HG02852 (cell line): ENCODE data around the gene TP63.
"Not testable (repeated sequence)": the region's sequence is repeated elsewhere in the genome, so short reads cannot be mapped to it uniquely, and the experiment has no call there.

Experiments
- ATAC-seq: cut with Tn5 transposase; IDR thresholded peaks from one replicate; pipeline ENCODE4 v1.9.1; 2021; ENCODE audit warnings: mild to moderate bottlenecking, moderate library complexity; ENCODE audit not compliant: unreplicated experiment

The TP63 gene

GRCh38 chr3:189631373-189631408 lies at the start of gene TP63:
Gene TP63 (plus strand): TSS chr3:189631389. CDS start chr3:189631516, 127 bp downstream.
- ATAC-seq, result no peak

GRCh38 chr3:189582179-189582578 lies 49.0 kb upstream of the TP63 start:
- no peak for ATAC-seq

GRCh38 chr3:189584645-189585044 lies 46.5 kb upstream of the TP63 start:
- ATAC-seq, result no peak

GRCh38 chr3:189586941-189587663 lies 44.1 kb upstream of the TP63 start:
- ATAC-seq, result peak; percentile 97

- ATAC-seq, result no peak
Measured at GRCh38 chr3:189587664-189588040, 43.5 kb upstream of the TP63 start.

- no peak for ATAC-seq
Measured at GRCh38 chr3:189588070-189588469, 43.1 kb upstream of the TP63 start.

- ATAC-seq, result no peak
Measured at GRCh38 chr3:189588475-189589178, 42.6 kb upstream of the TP63 start.

GRCh38 chr3:189589179-189589569 lies 42.0 kb upstream of the TP63 start:
- ATAC-seq, result no peak

GRCh38 chr3:189590223-189590622 lies 41.0 kb upstream of the TP63 start:
- no peak for ATAC-seq

GRCh38 chr3:189593581-189593980 lies 37.6 kb upstream of the TP63 start:
- no peak for ATAC-seq

- ATAC-seq, result not testable (repeated sequence)
Measured at GRCh38 chr3:189596078-189596979, 34.9 kb upstream of the TP63 start.

- no peak for ATAC-seq
Measured at GRCh38 chr3:189597918-189598317, 33.3 kb upstream of the TP63 start.

GRCh38 chr3:189598530-189599225 lies 32.5 kb upstream of the TP63 start:
- no peak for ATAC-seq

GRCh38 chr3:189602471-189602870 lies 28.7 kb upstream of the TP63 start:
- ATAC-seq, result no peak

- ATAC-seq, result no peak
Measured at GRCh38 chr3:189605717-189606116, 25.5 kb upstream of the TP63 start.

GRCh38 chr3:189606774-189607173 lies 24.4 kb upstream of the TP63 start:
- ATAC-seq, result no peak

GRCh38 chr3:189612641-189613040 lies 18.5 kb upstream of the TP63 start:
- not testable (repeated sequence) for ATAC-seq

GRCh38 chr3:189613122-189613521 lies 18.1 kb upstream of the TP63 start:
- ATAC-seq, result no peak

GRCh38 chr3:189621948-189622603 lies 9.1 kb upstream of the TP63 start:
- no peak for ATAC-seq

- ATAC-seq, result no peak
Measured at GRCh38 chr3:189622629-189623028, 8.6 kb upstream of the TP63 start.

GRCh38 chr3:189624130-189624529 lies 7.1 kb upstream of the TP63 start:
- no peak for ATAC-seq
